ENCODE results near the gene HES2.
"Not testable (repeated sequence)": the region's sequence is repeated elsewhere in the genome, so short reads cannot be mapped to it uniquely, and the experiment has no call there.

Gene HES2

GRCh38 chr1:6384962-6385361 lies 34.8 kb downstream of the HES2 start:
- no peak for DNase-seq (ENCODE audit: low read depth)
- H3K4me3 ChIP-seq (ENCODE audit: low read length), result no peak overlapping the region
- TF ChIP-seq CTCF (conservative IDR thresholded peaks at IDR 0.05; ENCODE audit: low read depth, low read length), result no peak

- DNase-seq (ENCODE audit: low read depth), result no peak
- H3K4me3 ChIP-seq (ENCODE audit: low read length), result no peak overlapping the region
- TF ChIP-seq CTCF (conservative IDR thresholded peaks at IDR 0.05; ENCODE audit: low read depth, low read length), result no peak
These were observed 35.6 kb downstream of the HES2 start for GRCh38 chr1:6384135-6384534.

GRCh38 chr1:6380037-6380436 lies 39.7 kb downstream of the HES2 start:
- H3K4me3 ChIP-seq (ENCODE audit: low read length), result no peak overlapping the region
- TF ChIP-seq CTCF (conservative IDR thresholded peaks at IDR 0.05; ENCODE audit: low read depth, low read length), result no peak
- no peak for DNase-seq (ENCODE audit: low read depth)

GRCh38 chr1:6378096-6378746 lies 41.5 kb downstream of the HES2 start:
- DNase-seq (ENCODE audit: low read depth), result no peak
- no peak for TF ChIP-seq CTCF (conservative IDR thresholded peaks at IDR 0.05; ENCODE audit: low read depth, low read length)

GRCh38 chr1:6373961-6374720 lies 45.6 kb downstream of the HES2 start:
- DNase-seq (ENCODE audit: low read depth), result no peak
- TF ChIP-seq CTCF (conservative IDR thresholded peaks at IDR 0.05; ENCODE audit: low read depth, low read length), result no peak

More at GRCh38 chr1:6378096-6378746, 41.5 kb downstream of the HES2 start:
- no peak overlapping the region for H3K4me3 ChIP-seq (ENCODE audit: low read length)

GRCh38 chr1:6372236-6372635 lies 47.5 kb downstream of the HES2 start:
- not testable (repeated sequence) for H3K4me3 ChIP-seq (ENCODE audit: low read length); DNase-seq (ENCODE audit: low read depth)

More at GRCh38 chr1:6373961-6374720, 45.6 kb downstream of the HES2 start:
- no peak overlapping the region for H3K4me3 ChIP-seq (ENCODE audit: low read length)

- H3K4me3 ChIP-seq (ENCODE audit: low read length), result no peak overlapping the region
- TF ChIP-seq CTCF (conservative IDR thresholded peaks at IDR 0.05; ENCODE audit: low read depth, low read length), result no peak
- DNase-seq (ENCODE audit: low read depth), result no peak
These were observed 49.7 kb downstream of the HES2 start for GRCh38 chr1:6370006-6370405.

Data from retinal pigment epithelial cell (primary cell).